IMR-90 (cell line): ENCODE measurements around the gene B3GALT4. TPM values are rescaled to one million over a fixed set of nuclear protein-coding genes. Genes with fewer than 3 reads are reported as not detected.

Source experiments
- ATAC-seq: fragments of 200-7000 bp; cut with Tn5 transposase; 2 replicates; pipeline ENCODE4 v1.9.1; 2020; ENCODE audit warnings: low read depth, mild to moderate bottlenecking, moderate library complexity
- BruUV-seq: library from RNA; stranded (reverse); fragments of 400-500 nt; replicated peaks from 2 replicates; lab custom pipeline; 2021; lab: Mats Ljungman, UMichigan
- CTCF ChIA-PET: fragments of 300-600 bp; formaldehyde crosslinking; extraction: SDS; loops from one replicate; lab custom pipeline; 2021; ENCODE audit warnings: antibody characterized with exemption; lab: Yijun Ruan, JAX
- POLR2A ChIA-PET: fragments of 300-600 bp; sonication (Branson Sonifier 250); formaldehyde crosslinking; loops from one replicate; lab custom pipeline; 2022; ENCODE audit warnings: antibody characterized with exemption; ENCODE audit not compliant: unreplicated experiment; lab: Charles Lee
- DNase-seq: peaks from one replicate; pipeline ENCODE4 v3.0.0; 2013
- H2AFZ ChIP-seq: replicated peaks from 2 replicates; pipeline ENCODE3; 2013; ENCODE audit warnings: low read length, mild to moderate bottlenecking; ENCODE audit not compliant: poor library complexity
- H2AK5ac ChIP-seq: 2 replicates; pipeline ENCODE4 v1.6.1; 2013; ENCODE audit warnings: low read depth, low read length, inconsistent platforms
- H2AK9ac ChIP-seq: replicated peaks from 2 replicates; pipeline ENCODE3; 2013; ENCODE audit warnings: mild to moderate bottlenecking, low read depth, low read length, moderate library complexity; ENCODE audit not compliant: poor library complexity
- H2BK120ac ChIP-seq: 2 replicates; pipeline ENCODE4 v1.6.1; 2013; ENCODE audit warnings: low read depth, low read length, inconsistent platforms
- H2BK15ac ChIP-seq: 3 replicates; pipeline ENCODE4 v1.6.1; 2013; ENCODE audit warnings: low read depth, low read length, inconsistent platforms
- H2BK20ac ChIP-seq: 2 replicates; pipeline ENCODE4 v1.6.1; 2013; ENCODE audit warnings: low read depth, mild to moderate bottlenecking, inconsistent platforms, low read length, moderate library complexity
- H2BK5ac ChIP-seq: 2 replicates; pipeline ENCODE4 v1.6.1; 2013; ENCODE audit warnings: mild to moderate bottlenecking, low read depth, low read length, inconsistent platforms; ENCODE audit not compliant: poor library complexity, severe bottlenecking
- H3K14ac ChIP-seq: replicated peaks from 2 replicates; pipeline ENCODE4 v1.6.1; 2013; ENCODE audit warnings: low read depth, low read length, inconsistent platforms
- H3K18ac ChIP-seq: 2 replicates; pipeline ENCODE4 v1.6.1; 2013; ENCODE audit warnings: low read depth, low read length, control low read depth
- H3K23ac ChIP-seq: 2 replicates; pipeline ENCODE4 v1.6.1; 2013; ENCODE audit warnings: low read depth, low read length, inconsistent platforms
- H3K27ac ChIP-seq: 2 replicates; pipeline ENCODE4 v1.5.1; 2013; ENCODE audit warnings: mild to moderate bottlenecking, control low read depth, low read length; ENCODE audit not compliant: insufficient read depth
- H3K27me3 ChIP-seq: 2 replicates; pipeline ENCODE4 v1.6.1; 2013; ENCODE audit warnings: low read length; ENCODE audit not compliant: control insufficient read depth, insufficient read depth
- H3K36me3 ChIP-seq: 2 replicates; pipeline ENCODE4 v1.6.1; 2013; ENCODE audit warnings: low read length, mixed read lengths; ENCODE audit not compliant: control insufficient read depth, insufficient read depth
- H3K4ac ChIP-seq: 2 replicates; pipeline ENCODE4 v1.6.1; 2013; ENCODE audit warnings: low read depth, low read length, inconsistent platforms
- H3K4me1 ChIP-seq: 2 replicates; pipeline ENCODE4 v1.6.1; 2013; ENCODE audit warnings: low read length, mixed read lengths; ENCODE audit not compliant: control insufficient read depth, insufficient read depth
- H3K4me2 ChIP-seq: 2 replicates; pipeline ENCODE4 v1.6.1; 2013; ENCODE audit warnings: low read depth, mild to moderate bottlenecking, control low read depth, low read length, moderate library complexity
- H3K4me3 ChIP-seq: 2 replicates; pipeline ENCODE4 v1.5.1; 2013; ENCODE audit warnings: low read depth, mild to moderate bottlenecking, control low read depth, low read length, moderate library complexity; ENCODE audit not compliant: insufficient read depth
- H3K56ac ChIP-seq: 2 replicates; pipeline ENCODE4 v1.6.1; 2013; ENCODE audit warnings: low read length, inconsistent platforms; ENCODE audit not compliant: insufficient read depth; ENCODE audit errors: extremely low read depth
- H3K79me1 ChIP-seq, 2 experiments: 2 replicates each; pipeline ENCODE4 v1.6.1; 2013; ENCODE audit warnings: low read length in 2 of 2, inconsistent platforms in 1 of 2, low read depth in 1 of 2
- H3K9ac ChIP-seq: 2 replicates; pipeline ENCODE4 v1.6.1; 2013; ENCODE audit warnings: low read depth, low read length, control low read depth
- H3K9me1 ChIP-seq: 2 replicates; pipeline ENCODE4 v1.6.1; 2013; ENCODE audit warnings: low read length, inconsistent platforms; ENCODE audit not compliant: insufficient read depth
- H3K9me3 ChIP-seq: 2 replicates; pipeline ENCODE4 v1.6.1; 2013; ENCODE audit warnings: low read length; ENCODE audit not compliant: control insufficient read depth, insufficient read depth
- H4K20me1 ChIP-seq: 2 replicates; pipeline ENCODE4 v1.6.1; 2013; ENCODE audit warnings: low read length, inconsistent platforms; ENCODE audit not compliant: insufficient read depth
- H4K5ac ChIP-seq: 2 replicates; pipeline ENCODE4 v1.6.1; 2013; ENCODE audit warnings: mild to moderate bottlenecking, low read depth, low read length, control low read depth
- H4K8ac ChIP-seq, 2 experiments: 2 replicates each; pipeline ENCODE4 v1.6.1; 2013; ENCODE audit warnings: low read depth in 2 of 2, low read length in 2 of 2, control low read depth in 1 of 2, inconsistent platforms in 1 of 2
- H4K91ac ChIP-seq: 2 replicates; pipeline ENCODE4 v1.6.1; 2013; ENCODE audit warnings: low read depth, low read length, inconsistent platforms; ENCODE audit not compliant: insufficient read depth
- BHLHE40 ChIP-seq: fragments of 150-350 bp; IDR thresholded peaks from 2 replicates; pipeline ENCODE4 v1.6.1; 2016; ENCODE audit warnings: mild to moderate bottlenecking, low read depth, low read length
- CEBPB ChIP-seq: IDR thresholded peaks from 2 replicates; pipeline ENCODE4 v1.6.1; 2012; ENCODE audit warnings: low read depth, low read length, improper control_type of control experiment
- CHD1 ChIP-seq: IDR thresholded peaks from 2 replicates; pipeline ENCODE4 v1.6.1; 2012; ENCODE audit warnings: low read depth, low read length, improper control_type of control experiment
- CTCF ChIP-seq: conservative IDR thresholded peaks from 2 replicates; pipeline ENCODE4 v1.5.1; 2012; ENCODE audit warnings: mild to moderate bottlenecking, low read depth, low read length, improper control_type of control experiment
- ELK1 ChIP-seq: fragments of 150-350 bp; IDR thresholded peaks from 2 replicates; pipeline ENCODE4 v1.6.1; 2016; ENCODE audit warnings: low read depth, mild to moderate bottlenecking, low read length, moderate library complexity, borderline replicate concordance
- FOS ChIP-seq: fragments of 150-350 bp; IDR thresholded peaks from 2 replicates; pipeline ENCODE4 v1.6.1; 2016; ENCODE audit warnings: low read depth, low read length
- MAFK ChIP-seq: IDR thresholded peaks from 2 replicates; pipeline ENCODE4 v1.6.1; 2012; ENCODE audit warnings: low read depth, low read length, improper control_type of control experiment
- MAZ ChIP-seq: IDR thresholded peaks from 2 replicates; pipeline ENCODE4 v1.6.1; 2012; ENCODE audit warnings: low read depth, mild to moderate bottlenecking, low read length, improper control_type of control experiment, moderate library complexity, borderline replicate concordance
- MXI1 ChIP-seq: IDR thresholded peaks from 2 replicates; pipeline ENCODE4 v1.6.1; 2012; ENCODE audit warnings: low read depth, mild to moderate bottlenecking, low read length, moderate library complexity, borderline replicate concordance
- NFE2L2 ChIP-seq: fragments of 150-350 bp; IDR thresholded peaks from 2 replicates; pipeline ENCODE4 v1.6.1; 2016; ENCODE audit warnings: low read depth, mild to moderate bottlenecking, low read length
- POLR2A ChIP-seq: IDR thresholded peaks from 2 replicates; pipeline ENCODE4 v1.6.1; 2012; ENCODE audit warnings: mild to moderate bottlenecking, low read depth, low read length
- RAD21 ChIP-seq: IDR thresholded peaks from 2 replicates; pipeline ENCODE4 v1.6.1; 2012; ENCODE audit warnings: low read length, improper control_type of control experiment
- RCOR1 ChIP-seq: IDR thresholded peaks from 2 replicates; pipeline ENCODE4 v1.6.1; 2012; ENCODE audit warnings: mild to moderate bottlenecking, low read length, improper control_type of control experiment; ENCODE audit not compliant: insufficient replicate concordance
- RFX5 ChIP-seq: IDR thresholded peaks from 2 replicates; pipeline ENCODE4 v1.8.0; 2012; ENCODE audit warnings: low read depth, mild to moderate bottlenecking, low read length, moderate library complexity
- SMC3 ChIP-seq: fragments of 150-350 bp; IDR thresholded peaks from 2 replicates; pipeline ENCODE4 v1.6.1; 2016; ENCODE audit warnings: low read depth, mild to moderate bottlenecking, antibody characterized with exemption, low read length, moderate library complexity
- USF2 ChIP-seq: fragments of 150-350 bp; IDR thresholded peaks from 2 replicates; pipeline ENCODE4 v1.6.1; 2017; ENCODE audit warnings: mild to moderate bottlenecking, antibody characterized with exemption, low read length, low read depth
- WGBS, 2 experiments: methylation state at CpG; one replicate each; pipeline versions ENCODE4 v1.1.5 to v1.1.7; 2013; ENCODE audit warnings: missing lambda C conversion rate in 2 of 2; ENCODE audit not compliant: insufficient read length in 1 of 2; ENCODE audit errors: extremely low coverage in 2 of 2; 5-methylcytosine and 5-hydroxymethylcytosine counted together
- dilution Hi-C: fragments of 300-500 bp; cut with HindIII; formaldehyde crosslinking; loops from one replicate; pipeline ENCODE4 v1.14.3; 2018; ENCODE audit warnings: low sequenced_read_pairs; ENCODE audit not compliant: unreplicated experiment
- in situ Hi-C: fragments of 300-500 bp; cut with MboI; formaldehyde crosslinking; loops from 3 replicates; pipeline ENCODE4 v1.14.3; 2019; ENCODE audit warnings: low sequenced_read_pairs, inconsistent platforms, mixed read lengths
- intact Hi-C: fragments of 100-400 bp; cut with micrococcal nuclease; formaldehyde crosslinking; loops from 2 replicates; pipeline ENCODE4 v1.10.0; 2022
- polyA plus RNA-seq, 3 experiments: library from polyadenylated mRNA; depleted of rRNA; stranded (reverse); fragments of >200 nt; gene quantifications; 2 replicates each; pipeline ENCODE4 v1.2.3, GENCODE V29; 2012; ENCODE audit warnings: low replicate concordance in 1 of 3
- total RNA-seq: library from RNA; depleted of rRNA; stranded (reverse); fragments of >200 nt; gene quantifications from 2 replicates; pipeline ENCODE4 v1.2.3, GENCODE V29; 2012

B3GALT4 gene
- total and polyA plus RNA-seq, 2 of the 4 experiments (the other 2 are of a cell fraction): 0.70 to 0.72 TPM

- H2BK120ac ChIP-seq: no peak overlapping the region
- H3K14ac ChIP-seq: no peak overlapping the region
- H3K27me3 ChIP-seq: no peaks in the 10 kb centered on the region
- no peak overlapping the region for H4K91ac ChIP-seq
- H3K9ac ChIP-seq: no peak overlapping the region
- H2BK15ac ChIP-seq: no peak overlapping the region
- CTCF ChIA-PET: no interaction called here
- peaks cover 26% of the 10 kb centered on the region for H3K4me1 ChIP-seq
- dilution Hi-C loops (no loop called here), intact Hi-C loops (no loop called here), in situ Hi-C loops (no loop called here)
- H2AFZ ChIP-seq: no peak overlapping the region
- TF ChIP-seq FOS (no peak), RCOR1 (no peak), CEBPB (no peak), RAD21 (no peak), MAZ (no peak), CHD1 (no peak), SMC3 (no peak), USF2 (no peak), ELK1 (no peak), NFE2L2 (no peak), MXI1 (no peak), CTCF (no peak), BHLHE40 (no peak), RFX5 (no peak), MAFK (no peak), POLR2A (no peak)
- H3K4me2 ChIP-seq: 0 out of 2 replicates have a peak overlapping the region, but pooled peaks have one; percentile 79
- no peaks in the 10 kb centered on the region for H3K9me3 ChIP-seq
- POLR2A ChIA-PET: no interaction called here
- H4K8ac ChIP-seq: no peak overlapping the region; a peak in 1 of 4 replicates
- no peak for ATAC-seq
- H2AK5ac ChIP-seq: no peak overlapping the region
- no peak overlapping the region for H4K5ac ChIP-seq
- peaks cover 19% of the 10 kb centered on the region for H3K36me3 ChIP-seq
- H3K79me1 ChIP-seq: peaks cover 20 to 33% of the 10 kb centered on the region in 2 experiments
- H2BK5ac ChIP-seq: no peak overlapping the region
- no peak overlapping the region for H3K27ac ChIP-seq
- H3K4me3 ChIP-seq: no peak overlapping the region
- peaks cover 6% of the 10 kb centered on the region for H4K20me1 ChIP-seq
- no peak overlapping the region for H3K4ac ChIP-seq
- H3K9me1 ChIP-seq: peaks cover 17% of the 10 kb centered on the region
- WGBS, 2 experiments: no CpG with 5 or more reads among the region's 7 CpGs
- H2BK20ac ChIP-seq: no peak overlapping the region
- no peak overlapping the region for H2AK9ac ChIP-seq
- BruUV-seq: no TSS peak
- no peak for DNase-seq
- no peak overlapping the region for H3K18ac ChIP-seq
- H3K56ac ChIP-seq: no peak overlapping the region
- H3K23ac ChIP-seq: no peak overlapping the region
These were observed 47.2 kb downstream of the B3GALT4 start for GRCh38 chr6:33324125-33324524.
